Activated T-helper 2 cell treated with anti-CD3 and anti-CD28 coated beads, Interferon-gamma antibody, Interleukin-2, Interleukin-4, amounts not matched to agents 10 μg/mL and 5 μg/mL and 100 μg/mL, durations not matched to agents 14 hours and 24 hours and 36 hours (primary cell): ENCODE measurements around the gene SPATA46. TPM values are rescaled to one million over a fixed set of nuclear protein-coding genes. Genes with fewer than 3 reads are reported as not detected.

Source experiments
- DNase-seq: peaks from one replicate; pipeline ENCODE4 v3.0.0; 2021; ENCODE audit warnings: low spot score
- H3K27ac Mint-ChIP-seq: one replicate; pipeline ENCODE4 v1.8.0; 2021; ENCODE audit warnings: mixed read lengths
- H3K27me3 Mint-ChIP-seq: one replicate; pipeline ENCODE4 v1.8.0; 2021; ENCODE audit warnings: low read depth, mixed read lengths
- H3K36me3 Mint-ChIP-seq: one replicate; pipeline ENCODE4 v1.8.0; 2021; ENCODE audit warnings: low read depth, mixed read lengths
- H3K4me1 Mint-ChIP-seq: one replicate; pipeline ENCODE4 v1.8.0; 2021; ENCODE audit warnings: low read depth, mixed read lengths
- H3K4me3 Mint-ChIP-seq: one replicate; pipeline ENCODE4 v1.8.0; 2021; ENCODE audit warnings: low read depth, mild to moderate bottlenecking, moderate library complexity, mixed read lengths
- H3K9me3 Mint-ChIP-seq: one replicate; pipeline ENCODE4 v1.8.0; 2021; ENCODE audit warnings: mixed read lengths
- intact Hi-C: fragments of 100-400 bp; cut with micrococcal nuclease; formaldehyde crosslinking; loops from one replicate; pipeline ENCODE4 v1.15.1; 2023
- total RNA-seq: library from RNA; stranded (reverse); gene quantifications from 2 replicates; pipeline ENCODE4 v1.2.3, GENCODE V29; 2022

The SPATA46 gene
- total RNA-seq, 1 donor from 2014 or later, result not detected

DNA sequence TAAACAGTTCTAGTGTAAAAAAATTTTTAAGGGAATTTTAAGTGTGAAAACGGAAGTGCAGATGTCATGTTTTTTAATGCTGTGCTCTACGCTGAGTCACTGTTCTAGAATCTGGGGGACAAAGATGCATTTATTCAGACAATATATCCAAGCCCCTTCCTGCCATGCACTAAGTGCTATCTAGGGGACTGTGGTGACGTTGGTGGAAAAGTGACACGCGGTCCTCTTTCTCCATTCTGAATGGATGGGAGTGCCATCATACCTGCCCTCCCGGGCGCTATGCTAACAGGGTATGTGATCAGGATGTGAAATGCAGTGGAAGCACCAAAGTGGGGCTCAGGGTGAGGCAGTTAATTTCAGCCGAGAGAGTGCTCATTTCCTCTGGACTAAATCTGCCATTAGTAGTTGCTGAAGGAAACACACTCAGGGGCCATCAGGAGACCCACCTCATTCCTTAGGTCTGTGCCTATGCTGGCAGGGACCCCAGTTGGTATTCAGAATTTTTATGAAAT, 11.5 kb upstream of the SPATA46 start:
- no peak overlapping the region for H3K27ac Mint-ChIP-seq
- no peak overlapping the region for H3K4me3 Mint-ChIP-seq
- no peaks in the 10 kb centered on the region for H3K9me3 Mint-ChIP-seq
- peaks cover 6% of the 10 kb centered on the region for H3K4me1 Mint-ChIP-seq
- intact Hi-C loops, result no loop called here
- H3K27me3 Mint-ChIP-seq, result peaks cover 10% of the 10 kb centered on the region
- no peaks in the 10 kb centered on the region for H3K36me3 Mint-ChIP-seq
- DNase-seq, result no peak

DNA sequence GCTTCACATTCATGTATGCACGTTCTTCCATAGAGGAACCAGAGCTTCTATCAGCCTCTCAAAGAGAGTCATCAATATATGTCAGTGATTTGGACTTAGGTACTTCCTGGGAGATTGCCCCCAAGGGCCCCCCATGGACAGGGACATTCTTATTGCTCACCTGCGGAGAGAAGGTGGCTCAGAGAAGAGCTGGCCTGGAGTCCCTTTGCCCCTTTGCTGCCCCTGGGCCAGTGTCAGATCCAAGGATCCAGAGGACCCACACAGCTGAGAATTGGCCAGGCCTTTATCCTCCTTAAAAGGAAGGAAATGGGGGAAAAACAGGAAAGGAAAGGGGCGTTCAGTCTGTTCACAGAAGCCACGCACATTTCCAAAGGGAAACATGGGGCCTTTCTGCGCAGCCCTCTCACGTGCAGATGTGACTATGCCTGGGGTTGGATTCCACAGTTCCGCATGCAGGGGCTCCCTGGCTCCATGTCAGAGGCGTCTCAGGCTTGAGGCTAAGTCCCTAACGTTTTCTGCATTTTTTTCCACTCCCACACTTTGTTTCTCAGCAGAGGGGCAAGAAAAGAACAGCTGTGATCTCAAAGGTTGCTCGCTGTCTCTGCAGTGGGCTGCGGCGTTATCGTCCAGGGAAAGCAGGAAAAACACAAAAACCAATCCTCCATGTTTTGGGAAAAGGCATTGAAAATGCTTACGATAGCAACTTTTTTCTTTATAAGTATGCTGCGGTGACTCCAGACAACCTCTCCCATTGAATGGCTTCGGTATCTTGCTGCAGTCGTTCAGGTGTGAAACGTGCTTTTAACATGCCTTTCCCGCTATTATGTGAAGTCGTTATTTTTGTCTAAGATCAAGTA, 10.8 kb upstream of the SPATA46 start:
- Mint-ChIP-seq H3K27ac (no peak overlapping the region), H3K36me3 (no peaks in the 10 kb centered on the region), H3K4me1 (peaks cover 6% of the 10 kb centered on the region), H3K4me3 (no peak overlapping the region), H3K27me3 (peaks cover 9% of the 10 kb centered on the region), H3K9me3 (no peaks in the 10 kb centered on the region)
- no peak for DNase-seq
- intact Hi-C loops, result no loop called here

DNA sequence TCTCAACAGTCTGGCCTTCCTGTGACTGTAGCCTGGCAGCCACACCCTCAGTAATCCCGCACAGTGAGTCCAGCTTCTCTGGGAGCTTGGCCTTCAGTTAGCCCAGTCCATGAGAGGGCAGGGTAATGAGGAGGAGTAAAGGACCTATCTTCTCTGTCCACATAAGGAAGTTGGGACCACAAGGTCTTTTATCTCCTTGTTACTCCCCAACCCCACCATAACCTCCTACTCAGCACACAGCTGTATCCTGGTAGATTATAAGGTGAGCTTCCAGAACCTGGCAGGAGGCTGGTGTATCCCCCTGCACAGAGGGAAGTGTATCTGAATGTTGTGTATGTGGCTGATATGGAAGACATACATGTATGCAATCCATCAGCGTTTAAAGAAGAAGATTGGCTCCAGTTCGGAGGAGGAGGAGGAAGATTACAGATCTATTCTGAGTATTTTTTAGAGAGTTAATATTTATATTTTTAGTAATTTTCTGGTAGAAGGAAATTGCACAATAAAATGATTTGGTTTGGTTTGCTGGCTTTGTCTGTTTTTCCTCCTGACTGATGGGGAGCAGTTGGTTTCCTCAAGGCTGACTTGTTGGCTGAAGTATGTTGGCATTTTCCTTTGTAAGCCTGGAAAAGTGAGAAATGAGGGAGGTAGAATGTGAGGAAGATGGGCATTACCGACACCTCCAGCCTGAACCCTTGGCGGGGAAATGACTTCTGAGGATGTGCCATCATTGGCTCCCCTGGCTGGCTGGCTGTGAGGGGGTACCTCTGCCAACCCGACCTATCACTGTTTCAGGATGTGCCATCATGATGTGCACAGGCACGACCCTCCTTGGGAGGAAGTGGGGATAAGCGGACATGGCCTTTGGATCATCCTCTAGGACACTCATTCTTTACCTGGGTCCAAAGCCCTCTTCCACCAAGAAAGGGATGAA, 9.9 kb upstream of the SPATA46 start:
- Mint-ChIP-seq H3K27me3 (peaks cover 8% of the 10 kb centered on the region), H3K9me3 (no peaks in the 10 kb centered on the region)
- intact Hi-C loops, result no loop called here

DNA sequence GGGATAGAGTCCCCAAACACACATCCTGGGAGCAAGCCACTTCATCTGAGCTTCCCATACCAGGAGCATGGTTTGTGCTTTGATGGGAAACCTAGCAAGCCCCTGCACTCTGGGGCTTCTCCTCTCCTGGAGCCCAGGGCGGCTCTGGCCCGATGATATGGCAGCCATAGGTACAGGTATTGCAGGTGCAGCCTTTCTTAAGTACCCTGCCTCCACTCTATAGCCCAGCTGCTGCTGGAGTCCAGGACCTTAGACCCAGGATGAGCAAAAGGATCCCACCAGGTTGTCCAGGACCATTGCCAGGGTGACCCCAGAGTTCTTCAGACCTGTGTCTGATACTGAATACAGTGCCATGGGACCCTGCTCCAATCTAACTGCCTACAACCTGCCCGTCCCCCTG, 9.0 kb upstream of the SPATA46 start:
- H3K27me3 Mint-ChIP-seq, result peaks cover 8% of the 10 kb centered on the region
- DNase-seq, result no peak
- no peaks in the 10 kb centered on the region for H3K36me3 Mint-ChIP-seq
- intact Hi-C loops, result no loop called here
- H3K4me3 Mint-ChIP-seq, result no peak overlapping the region
- no peak overlapping the region for H3K27ac Mint-ChIP-seq
- peaks cover 6% of the 10 kb centered on the region for H3K4me1 Mint-ChIP-seq
- H3K9me3 Mint-ChIP-seq, result no peaks in the 10 kb centered on the region

More for the DNA sequence above, 9.9 kb upstream of the SPATA46 start:
- Mint-ChIP-seq H3K36me3 (no peaks in the 10 kb centered on the region), H3K4me1 (peaks cover 6% of the 10 kb centered on the region), H3K4me3 (no peak overlapping the region), H3K27ac (no peak overlapping the region)
- no peak for DNase-seq

DNA sequence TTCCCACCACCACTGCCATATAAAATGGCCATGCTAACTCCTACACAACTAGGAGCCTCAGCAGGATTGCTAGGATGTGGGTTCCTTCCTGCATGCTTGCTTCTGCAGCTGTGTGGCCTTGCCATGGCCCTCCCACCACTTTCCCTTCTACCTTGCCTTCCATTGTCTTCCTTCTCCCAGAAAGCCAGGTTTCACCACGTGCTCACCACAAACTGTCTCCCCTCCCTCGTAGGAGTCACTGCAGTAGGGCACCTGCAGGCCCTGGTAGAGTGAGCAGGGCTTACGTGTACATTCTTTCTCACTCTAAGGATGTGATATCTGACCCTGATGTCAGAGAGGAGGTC, 8.6 kb upstream of the SPATA46 start:
- Mint-ChIP-seq H3K9me3 (no peaks in the 10 kb centered on the region), H3K27me3 (peaks cover 4% of the 10 kb centered on the region), H3K4me1 (peaks cover 6% of the 10 kb centered on the region), H3K27ac (no peak overlapping the region), H3K4me3 (no peak overlapping the region), H3K36me3 (no peaks in the 10 kb centered on the region)
- no peak for DNase-seq
- intact Hi-C loops, result no loop called here

DNA sequence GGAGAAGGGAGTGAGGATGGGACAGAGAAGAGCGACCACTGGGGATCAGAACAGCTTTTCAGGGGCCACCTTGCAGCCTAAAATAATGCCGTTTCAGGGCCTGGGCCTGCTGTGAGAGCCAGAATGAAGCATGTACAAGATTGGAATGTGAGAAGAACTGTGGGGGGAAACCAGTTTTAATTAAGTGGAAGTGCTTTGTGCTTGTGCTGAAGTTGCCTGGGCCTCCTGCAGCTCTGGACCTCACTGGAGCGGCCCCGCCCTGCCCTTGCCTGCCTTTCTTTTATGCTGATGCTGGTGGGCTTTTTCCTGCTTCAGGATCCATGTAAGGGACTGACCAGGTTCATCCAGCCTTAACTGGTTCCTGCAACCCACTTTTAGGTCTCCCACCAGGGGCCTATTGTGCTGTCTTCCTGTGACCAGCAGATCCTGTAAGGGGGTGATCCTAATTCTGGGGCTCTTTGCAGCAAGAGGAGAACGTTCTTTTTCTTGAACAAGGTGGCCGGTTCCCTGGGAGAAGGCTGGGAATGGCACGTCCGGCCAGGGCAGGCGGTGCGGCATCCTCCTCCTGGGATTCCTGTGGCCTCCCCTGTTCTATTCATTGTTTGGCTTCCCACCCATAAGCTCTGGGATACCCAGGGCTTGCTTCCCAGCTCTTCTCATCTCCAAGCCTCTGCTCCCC, 8.1 kb upstream of the SPATA46 start:
- DNase-seq, result no peak
- Mint-ChIP-seq H3K4me1 (peaks cover 5% of the 10 kb centered on the region), H3K27ac (no peak overlapping the region), H3K9me3 (no peaks in the 10 kb centered on the region), H3K4me3 (no peak overlapping the region), H3K27me3 (peaks cover 5% of the 10 kb centered on the region), H3K36me3 (no peaks in the 10 kb centered on the region)
- intact Hi-C loops, result no loop called here

DNA sequence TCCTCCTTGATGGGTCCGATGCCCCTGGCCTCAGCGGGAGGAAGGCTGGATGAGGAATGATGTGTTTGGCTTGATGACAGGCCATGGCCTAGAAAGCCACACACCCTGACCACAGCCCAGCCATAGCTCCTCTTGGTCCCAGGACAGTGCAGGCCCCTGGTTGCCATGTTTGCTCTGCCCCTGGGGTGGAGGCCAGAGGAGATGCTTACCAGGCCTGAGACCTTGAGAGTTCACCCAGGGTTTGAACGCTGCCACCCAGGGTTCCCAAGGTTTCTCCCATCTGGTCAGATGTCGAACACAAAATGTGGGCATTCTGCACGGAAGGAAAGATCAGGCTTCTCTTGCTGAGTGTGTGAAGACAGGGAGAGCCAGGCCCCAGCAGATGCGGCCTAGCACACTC, 7.5 kb upstream of the SPATA46 start:
- no peak for DNase-seq
- intact Hi-C loops, result no loop called here
- Mint-ChIP-seq H3K27ac (no peak overlapping the region), H3K36me3 (no peaks in the 10 kb centered on the region), H3K4me3 (no peak overlapping the region), H3K4me1 (peaks cover under 1% of the 10 kb centered on the region), H3K27me3 (peaks cover 2% of the 10 kb centered on the region), H3K9me3 (no peaks in the 10 kb centered on the region)

DNA sequence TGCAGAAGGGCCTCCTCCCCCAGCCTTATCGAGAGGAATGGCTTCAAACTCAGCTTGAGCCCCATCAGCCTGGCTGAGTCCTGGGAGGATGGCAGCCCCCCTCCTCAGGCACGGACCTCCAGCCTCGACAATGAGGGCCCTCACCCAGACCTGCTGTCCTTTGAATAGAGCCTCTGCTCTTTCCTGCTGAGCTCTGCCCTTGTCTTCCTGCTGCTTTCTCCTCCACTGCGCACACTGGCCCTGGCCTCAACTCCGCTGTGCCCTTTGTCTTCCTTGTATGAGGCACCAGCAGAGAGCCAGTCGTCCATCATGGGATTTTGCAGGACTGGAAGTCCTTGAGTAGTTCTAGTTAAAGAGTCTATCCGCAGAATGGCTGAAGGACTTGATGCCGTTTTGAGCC, 6.9 kb upstream of the SPATA46 start:
- Mint-ChIP-seq H3K4me1 (no peaks in the 10 kb centered on the region), H3K36me3 (no peaks in the 10 kb centered on the region), H3K4me3 (no peak overlapping the region), H3K27me3 (peaks cover 2% of the 10 kb centered on the region), H3K27ac (no peak overlapping the region), H3K9me3 (no peaks in the 10 kb centered on the region)
- no peak for DNase-seq
- intact Hi-C loops, result no loop called here

DNA sequence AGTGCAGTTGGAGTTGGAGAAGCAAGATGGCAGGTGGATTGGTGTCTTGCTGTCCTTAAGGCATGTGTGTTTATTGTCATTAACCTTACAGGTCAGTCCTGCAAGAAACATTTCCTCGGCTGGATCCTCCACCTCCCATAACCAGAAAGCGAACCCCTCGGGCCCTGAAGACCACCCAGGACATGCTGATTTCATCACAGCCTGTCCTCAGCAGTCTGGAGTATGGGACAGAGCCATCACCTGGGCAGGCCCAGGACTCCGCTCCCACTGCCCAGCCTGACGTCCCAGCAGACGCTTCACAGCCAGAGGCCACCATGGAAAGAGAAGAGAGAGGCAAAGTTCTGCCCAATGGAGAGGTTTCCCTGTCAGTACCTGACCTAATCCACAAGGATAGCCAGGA, 6.4 kb upstream of the SPATA46 start:
- Mint-ChIP-seq H3K27me3 (peaks cover 2% of the 10 kb centered on the region), H3K4me1 (no peaks in the 10 kb centered on the region), H3K27ac (no peak overlapping the region), H3K36me3 (no peaks in the 10 kb centered on the region), H3K4me3 (no peak overlapping the region), H3K9me3 (no peaks in the 10 kb centered on the region)
- intact Hi-C loops, result no loop called here
- no peak for DNase-seq

DNA sequence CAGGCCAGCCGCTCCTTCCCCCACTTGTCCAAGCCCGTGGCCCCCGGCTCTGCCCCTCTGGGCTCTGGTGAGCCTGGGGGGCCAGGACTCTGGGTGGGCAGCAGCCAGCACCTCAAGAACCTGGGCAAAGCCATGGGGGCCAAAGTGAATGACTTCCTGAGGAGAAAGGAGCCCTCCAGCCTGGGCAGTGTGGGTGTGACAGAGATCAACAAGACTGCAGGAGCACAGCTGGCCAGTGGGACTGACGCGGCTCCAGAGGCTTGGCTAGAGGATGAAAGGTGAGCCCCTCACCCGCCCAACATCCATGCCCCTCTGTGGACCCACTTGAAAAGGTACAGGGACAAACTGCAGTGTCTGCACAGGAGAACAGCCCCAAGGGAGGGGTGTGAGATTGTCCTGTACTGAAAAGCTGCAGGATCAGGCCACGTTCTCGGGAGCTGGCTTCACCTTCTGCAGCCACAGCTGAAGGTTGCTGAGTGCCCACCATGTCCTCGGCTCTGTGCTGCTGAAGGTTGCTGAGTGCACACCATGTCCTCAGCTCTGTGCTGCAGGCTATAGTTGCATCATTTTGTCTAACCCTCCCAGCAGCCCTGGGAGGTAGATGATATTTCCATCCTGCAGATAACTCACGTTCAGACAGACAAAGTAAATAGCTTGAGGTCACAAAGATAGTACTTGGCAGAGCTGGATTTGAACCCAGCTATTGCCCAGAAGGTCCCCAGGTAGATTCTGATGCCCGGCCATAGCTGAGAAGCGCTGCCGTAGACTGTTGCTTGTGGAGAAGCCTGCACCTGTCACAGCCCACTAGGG, 5.5 kb upstream of the SPATA46 start:
- no peak overlapping the region for H3K4me3 Mint-ChIP-seq
- H3K4me1 Mint-ChIP-seq, result no peaks in the 10 kb centered on the region
- H3K27ac Mint-ChIP-seq, result no peak overlapping the region
- H3K27me3 Mint-ChIP-seq, result peaks cover 2% of the 10 kb centered on the region
- H3K9me3 Mint-ChIP-seq, result no peaks in the 10 kb centered on the region
- no peaks in the 10 kb centered on the region for H3K36me3 Mint-ChIP-seq
- no peak for DNase-seq
- intact Hi-C loops, result no loop called here

DNA sequence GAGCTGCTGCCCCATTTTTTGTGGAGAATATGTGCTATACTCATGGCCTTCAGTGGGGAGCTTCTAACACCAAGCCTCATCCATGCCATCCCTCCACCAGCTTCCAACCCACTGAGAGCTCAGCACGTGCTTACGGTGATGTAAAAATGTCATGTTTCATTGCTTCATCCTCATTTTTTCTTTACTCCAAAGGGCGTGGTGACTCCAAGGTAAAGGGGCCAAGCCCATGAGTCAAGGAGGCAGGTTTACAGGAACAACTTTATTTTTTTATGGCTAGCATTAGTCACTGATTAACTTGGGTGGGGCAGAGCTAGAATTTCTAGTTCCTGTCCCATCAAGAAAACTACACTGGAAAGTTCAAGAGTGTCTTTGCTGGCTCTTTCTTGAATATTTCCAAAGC, 4.7 kb upstream of the SPATA46 start, which contains the start of gene C1orf226:
Gene C1orf226 (plus strand): TSS at position 346 of the 400 bp plus-strand sequence. CDS start 174 bp downstream, outside the sequence.
- Mint-ChIP-seq H3K4me3 (no peak within 1 kb of the TSS), H3K27me3 (peaks cover 2% of the 10 kb centered on the region), H3K9me3 (no peaks in the 10 kb centered on the region)

More for the DNA sequence above, 4.7 kb upstream of the SPATA46 start, which contains the start of gene C1orf226:
- intact Hi-C loops, result no loop called here
- H3K36me3 Mint-ChIP-seq, result no peaks in the 10 kb centered on the region
- H3K27ac Mint-ChIP-seq, result no peak within 1 kb of the TSS
- no peaks in the 10 kb centered on the region for H3K4me1 Mint-ChIP-seq
- DNase-seq, result no peak
